Measurements from ENCODE around the gene SSBP2. TPM values are rescaled to one million over a fixed set of nuclear protein-coding genes. Genes with fewer than 3 reads are reported as not detected.
"Not testable (repeated sequence)": the region's sequence is repeated elsewhere in the genome, so short reads cannot be mapped to it uniquely, and the experiment has no call there.

Gene SSBP2
- total RNA-seq, 4 donors from 2014 or later = 17.1 to 80.3 (median 24.2) TPM

GRCh38 chr5:81482595-81482994, 268.3 kb downstream of the SSBP2 start:
- H3K9me3 ChIP-seq = no peaks in the 10 kb centered on the region
- peaks cover 0 to 17% (median 0%) of the 10 kb centered on the region in 3 donors for H3K36me3 ChIP-seq
- no peak overlapping the region for H3K27ac ChIP-seq
- intact Hi-C loops (cut with DNase I) = no loop called here
- TF ChIP-seq CTCF (IDR thresholded peaks at IDR 0.05) = no peak
- no peak for TF ChIP-seq POLR2A (IDR thresholded peaks at IDR 0.05)
- no peak overlapping the region for H3K4me3 ChIP-seq
- WGBS, 2 donors = 90 to 96% methylated on average over 2 of the region's 2 CpGs
- no peak for DNase-seq
- H3K27me3 ChIP-seq = no peaks in the 10 kb centered on the region
- H3K4me1 ChIP-seq = no peaks in the 10 kb centered on the region

GRCh38 chr5:81473395-81473794, 277.5 kb downstream of the SSBP2 start:
- H3K27ac ChIP-seq; intact Hi-C loops (cut with DNase I); H3K4me3 ChIP-seq; H3K27me3 ChIP-seq; H3K4me1 ChIP-seq; DNase-seq; H3K9me3 ChIP-seq: not testable (repeated sequence)
- 93 to 97% methylated on average over 3 of the region's 3 CpGs for WGBS, 2 donors
- peaks cover 0 to 39% (median 4%) of the 10 kb centered on the region in 3 donors for H3K36me3 ChIP-seq

DNA sequence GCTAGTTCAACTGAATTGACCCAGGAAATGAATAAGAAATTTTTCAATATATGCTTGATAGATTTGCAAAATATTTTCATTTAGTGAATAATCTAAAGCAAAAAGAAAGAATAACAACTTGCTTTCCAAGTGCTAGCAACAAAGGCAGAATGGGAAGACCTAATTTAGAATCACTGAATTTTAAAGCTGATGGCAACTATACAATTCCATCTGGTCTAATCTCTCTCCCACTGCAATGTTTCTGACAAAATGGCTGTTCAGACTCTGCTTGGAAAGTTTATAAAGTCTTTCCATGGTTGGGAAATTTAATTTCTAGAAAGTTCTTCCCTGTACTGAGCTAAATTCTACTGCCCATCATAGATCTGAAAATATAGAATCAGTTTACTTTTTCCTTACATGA, 281.2 kb downstream of the SSBP2 start:
- Histone ChIP-seq H3K27me3 (no peaks in the 10 kb centered on the region), H3K4me1 (no peaks in the 10 kb centered on the region), H3K36me3 (peaks cover 0 to 69% (median 4%) of the 10 kb centered on the region in 3 donors), H3K27ac (no peak overlapping the region), H3K9me3 (no peaks in the 10 kb centered on the region), H3K4me3 (no peak overlapping the region)
- intact Hi-C loops (cut with DNase I) = no loop called here
- no peak for TF ChIP-seq POLR2A (IDR thresholded peaks at IDR 0.05)
- no peak for TF ChIP-seq CTCF (IDR thresholded peaks at IDR 0.05)
- DNase-seq = no peak

GRCh38 chr5:81450940-81451339, 300.0 kb downstream of the SSBP2 start:
- TF ChIP-seq POLR2A (IDR thresholded peaks at IDR 0.05) = no peak
- H3K4me1 ChIP-seq = no peaks in the 10 kb centered on the region
- H3K9me3 ChIP-seq = no peaks in the 10 kb centered on the region
- WGBS, 2 donors = 47 to 53% methylated on average over 2 of the region's 2 CpGs
- H3K36me3 ChIP-seq = peaks cover 0 to 53% (median 0%) of the 10 kb centered on the region in 3 donors
- H3K4me3 ChIP-seq = no peak overlapping the region
- H3K27ac ChIP-seq = no peak overlapping the region
- intact Hi-C loops (cut with DNase I) = no loop called here
- H3K27me3 ChIP-seq = no peaks in the 10 kb centered on the region
- DNase-seq = no peak

DNA sequence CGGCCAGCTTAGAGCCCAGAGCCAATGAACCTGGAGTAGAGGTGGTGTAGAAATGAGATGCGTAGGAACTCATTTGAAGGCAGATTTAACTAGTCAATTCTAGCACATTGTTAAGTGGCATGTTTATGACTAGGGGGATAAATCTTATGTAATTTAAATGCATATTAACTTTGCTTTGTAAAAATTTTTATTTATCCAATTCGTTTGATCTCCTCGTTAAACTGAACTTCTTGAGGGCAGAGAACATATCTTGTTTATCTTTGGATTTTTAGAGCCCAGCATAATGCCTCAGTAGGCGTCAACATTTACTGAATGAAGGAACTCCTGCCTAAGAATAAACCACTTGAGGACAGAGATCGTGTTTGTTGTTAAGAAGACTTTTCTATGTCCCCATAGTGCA, 315.9 kb downstream of the SSBP2 start:
- Histone ChIP-seq H3K4me1 (no peaks in the 10 kb centered on the region), H3K27me3 (no peaks in the 10 kb centered on the region), H3K9me3 (no peaks in the 10 kb centered on the region), H3K4me3 (no peak overlapping the region), H3K36me3 (peaks cover 0 to 51% (median 0%) of the 10 kb centered on the region in 3 donors), H3K27ac (no peak overlapping the region)
- DNase-seq = no peak
- 75 to 77% methylated on average over 6 of the region's 6 CpGs for WGBS, 2 donors
- intact Hi-C loops (cut with DNase I) = no loop called here
- TF ChIP-seq POLR2A (IDR thresholded peaks at IDR 0.05) (no peak), CTCF (IDR thresholded peaks at IDR 0.05) (no peak)

DNA sequence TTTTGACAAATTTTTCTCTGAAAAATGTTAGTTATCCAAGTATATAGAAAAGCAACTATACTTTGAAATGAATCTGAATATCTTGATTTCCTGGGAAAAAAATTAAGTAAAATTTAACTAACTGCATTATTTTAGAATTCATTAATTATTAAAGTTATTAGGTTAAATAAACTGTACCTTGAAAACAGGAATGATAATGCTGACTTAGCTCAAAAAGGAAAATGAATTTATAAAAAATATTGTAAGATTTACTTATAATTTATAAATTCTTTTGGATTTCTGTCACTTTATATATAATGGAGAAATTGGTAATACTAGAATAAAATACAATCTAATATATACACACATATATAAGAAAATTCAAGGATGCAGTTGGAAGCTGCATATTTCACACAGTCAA, 320.9 kb downstream of the SSBP2 start:
- Histone ChIP-seq H3K27me3 (no peaks in the 10 kb centered on the region), H3K4me3 (no peak overlapping the region), H3K36me3 (peaks cover 0 to 28% (median 0%) of the 10 kb centered on the region in 3 donors), H3K9me3 (no peaks in the 10 kb centered on the region), H3K4me1 (peaks cover 0 to 18% (median 0%) of the 10 kb centered on the region in 3 donors), H3K27ac (no peak overlapping the region)
- no peak for TF ChIP-seq CTCF (IDR thresholded peaks at IDR 0.05)
- no peak for TF ChIP-seq POLR2A (IDR thresholded peaks at IDR 0.05)
- intact Hi-C loops (cut with DNase I) = loop anchor here (10.0 kb wide), 2 partner anchors 315 to 735 kb away; no protein-coding TSS in a partner anchor
- DNase-seq = no peak

All from esophagus squamous epithelium (tissue), 5 donors.